Activated naive CD4-positive, alpha-beta T cell treated with anti-CD3 and anti-CD28 coated beads for 36 hours (primary cell): ENCODE measurements around the gene MAPT. TPM values are rescaled to one million over a fixed set of nuclear protein-coding genes. Genes with fewer than 3 reads are reported as not detected.
"Not testable (repeated sequence)": the region's sequence is repeated elsewhere in the genome, so short reads cannot be mapped to it uniquely, and the experiment has no call there.

Experiments used
- CTCF ChIA-PET: fragments of 350-600 bp; sonication (Branson Sonifier 250); formaldehyde crosslinking; loops from one replicate; lab custom pipeline; 2021; ENCODE audit warnings: antibody characterized with exemption; lab: Charles Lee
- DNase-seq: peaks from one replicate; pipeline ENCODE4 v3.0.0-alpha.2; 2020
- H3K27ac Mint-ChIP-seq: one replicate; pipeline ENCODE4 v1.8.0; 2021; ENCODE audit warnings: mild to moderate bottlenecking, mixed read lengths
- H3K27me3 Mint-ChIP-seq: one replicate; pipeline ENCODE4 v1.8.0; 2021; ENCODE audit warnings: low read depth, mixed read lengths
- H3K36me3 Mint-ChIP-seq: one replicate; pipeline ENCODE4 v1.8.0; 2021; ENCODE audit warnings: low read depth, mixed read lengths
- H3K4me1 Mint-ChIP-seq: one replicate; pipeline ENCODE4 v1.8.0; 2021; ENCODE audit warnings: low read depth, mixed read lengths
- H3K4me3 Mint-ChIP-seq: one replicate; pipeline ENCODE4 v1.8.0; 2021; ENCODE audit warnings: mild to moderate bottlenecking, moderate library complexity, mixed read lengths
- H3K9me3 Mint-ChIP-seq: one replicate; pipeline ENCODE4 v1.8.0; 2021; ENCODE audit warnings: mixed read lengths
- intact Hi-C: fragments of 100-400 bp; cut with micrococcal nuclease; formaldehyde crosslinking; loops from one replicate; pipeline ENCODE4 v1.15.1; 2023
- total RNA-seq, 2 experiments: library from RNA; stranded (reverse); gene quantifications; one replicate each; pipeline ENCODE4 v1.2.3, GENCODE V29; 2021

Gene MAPT
- total RNA-seq, 2 experiments from 2014 or later = 0.57 to 0.86 TPM

- CTCF ChIA-PET = interaction anchor here (0.6 to 3.4 kb wide), 26 partner anchors 11 to 606 kb away, joined by 3 to 13 read pairs (median 4); partner anchors contain the start of gene KANSL1
- H3K9me3 Mint-ChIP-seq = no peaks in the 10 kb centered on the region
- intact Hi-C loops = loop anchor here (1.0 kb wide), 3 partner anchors 42 to 211 kb away; partner anchors contain the start of gene KANSL1
- H3K27me3 Mint-ChIP-seq = no peaks in the 10 kb centered on the region
- H3K27ac Mint-ChIP-seq = no peak overlapping the region
- DNase-seq = peak; percentile 82
- no peaks in the 10 kb centered on the region for H3K4me1 Mint-ChIP-seq
- no peaks in the 10 kb centered on the region for H3K36me3 Mint-ChIP-seq
- no peak overlapping the region for H3K4me3 Mint-ChIP-seq
These were observed 108.1 kb downstream of the MAPT start for GRCh38 chr17:46002311-46002972.

DNA sequence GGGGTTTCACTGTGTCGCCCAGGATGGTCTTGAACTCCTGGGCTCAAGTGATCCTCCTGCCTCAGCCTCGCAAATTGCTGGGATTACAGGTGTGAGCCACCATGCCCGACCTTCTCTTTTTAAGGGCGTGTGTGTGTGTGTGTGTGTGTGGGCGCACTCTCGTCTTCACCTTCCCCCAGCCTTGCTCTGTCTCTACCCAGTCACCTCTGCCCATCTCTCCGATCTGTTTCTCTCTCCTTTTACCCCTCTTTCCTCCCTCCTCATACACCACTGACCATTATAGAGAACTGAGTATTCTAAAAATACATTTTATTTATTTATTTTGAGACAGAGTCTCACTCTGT lies 108.6 kb downstream of the MAPT start:
- CTCF ChIA-PET = interaction anchor here (0.6 to 3.4 kb wide), 15 partner anchors 10 to 266 kb away, joined by 3 to 13 read pairs (median 4); no protein-coding TSS in a partner anchor
- Mint-ChIP-seq H3K4me3 (no peak overlapping the region), H3K27me3 (no peaks in the 10 kb centered on the region), H3K27ac (no peak overlapping the region), H3K36me3 (no peaks in the 10 kb centered on the region), H3K4me1 (no peaks in the 10 kb centered on the region), H3K9me3 (no peaks in the 10 kb centered on the region)
- intact Hi-C loops = loop anchor here (1.0 kb wide), 3 partner anchors 41 to 210 kb away; partner anchors contain the start of gene KANSL1
- no peak for DNase-seq

DNA sequence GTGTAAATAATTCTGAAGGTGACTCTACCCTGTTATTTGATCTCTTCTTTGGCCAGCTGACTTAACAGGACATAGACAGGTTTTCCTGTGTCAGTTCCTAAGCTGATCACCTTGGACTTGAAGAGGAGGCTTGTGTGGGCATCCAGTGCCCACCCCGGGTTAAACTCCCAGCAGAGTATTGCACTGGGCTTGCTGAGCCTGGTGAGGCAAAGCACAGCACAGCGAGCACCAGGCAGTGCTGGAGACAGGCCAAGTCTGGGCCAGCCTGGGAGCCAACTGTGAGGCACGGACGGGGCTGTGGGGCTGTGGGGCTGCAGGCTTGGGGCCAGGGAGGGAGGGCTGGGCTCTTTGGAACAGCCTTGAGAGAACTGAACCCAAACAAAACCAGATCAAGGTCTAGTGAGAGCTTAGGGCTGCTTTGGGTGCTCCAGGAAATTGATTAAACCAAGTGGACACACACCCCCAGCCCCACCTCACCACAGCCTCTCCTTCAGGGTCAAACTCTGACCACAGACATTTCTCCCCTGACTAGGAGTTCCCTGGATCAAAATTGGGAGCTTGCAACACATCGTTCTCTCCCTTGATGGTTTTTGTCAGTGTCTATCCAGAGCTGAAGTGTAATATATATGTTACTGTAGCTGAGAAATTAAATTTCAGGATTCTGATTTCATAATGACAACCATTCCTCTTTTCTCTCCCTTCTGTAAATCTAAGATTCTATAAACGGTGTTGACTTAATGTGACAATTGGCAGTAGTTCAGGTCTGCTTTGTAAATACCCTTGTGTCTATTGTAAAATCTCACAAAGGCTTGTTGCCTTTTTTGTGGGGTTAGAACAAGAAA lies 109.8 kb downstream of the MAPT start:
- H3K27ac Mint-ChIP-seq = no peak overlapping the region
- no peaks in the 10 kb centered on the region for H3K9me3 Mint-ChIP-seq
- H3K4me1 Mint-ChIP-seq = no peaks in the 10 kb centered on the region
- CTCF ChIA-PET = interaction anchor here (0.6 to 3.4 kb wide), 9 partner anchors 13 to 265 kb away, joined by 3 to 13 read pairs (median 5); no protein-coding TSS in a partner anchor
- no peaks in the 10 kb centered on the region for H3K27me3 Mint-ChIP-seq
- no peaks in the 10 kb centered on the region for H3K36me3 Mint-ChIP-seq
- no peak overlapping the region for H3K4me3 Mint-ChIP-seq
- DNase-seq = no peak
- intact Hi-C loops = no loop called here

DNA sequence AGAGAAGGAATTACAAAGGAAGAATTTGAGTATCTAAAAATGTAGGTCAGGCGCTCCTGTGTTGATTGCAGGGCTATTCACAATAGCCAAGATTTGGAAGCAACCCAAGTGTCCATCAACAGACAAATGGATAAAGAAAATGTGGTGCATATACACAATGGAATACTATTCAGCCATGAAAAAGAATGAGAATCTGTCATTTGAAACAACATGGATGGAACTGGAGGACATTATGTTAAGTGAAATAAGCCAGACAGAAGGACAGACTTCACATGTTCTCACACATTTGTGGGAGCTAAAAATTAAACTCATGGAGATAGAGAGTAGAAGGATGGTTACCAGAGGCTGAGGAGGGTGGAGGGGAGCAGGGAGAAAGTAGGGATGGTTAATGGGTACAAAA lies 111.7 kb downstream of the MAPT start:
- H3K27ac Mint-ChIP-seq, H3K27me3 Mint-ChIP-seq, H3K4me1 Mint-ChIP-seq, H3K36me3 Mint-ChIP-seq, intact Hi-C loops, DNase-seq, H3K9me3 Mint-ChIP-seq, H3K4me3 Mint-ChIP-seq: not testable (repeated sequence)
- CTCF ChIA-PET = interaction anchor here (0.7 kb wide), 1 partner anchor 26 kb away, joined by 6 read pairs; no protein-coding TSS in a partner anchor

GRCh38 chr17:46007461-46007965 lies 113.2 kb downstream of the MAPT start:
- CTCF ChIA-PET = no interaction called here
- no peak overlapping the region for H3K27ac Mint-ChIP-seq
- H3K4me1 Mint-ChIP-seq = no peaks in the 10 kb centered on the region
- no peak overlapping the region for H3K4me3 Mint-ChIP-seq
- H3K9me3 Mint-ChIP-seq = no peaks in the 10 kb centered on the region
- H3K27me3 Mint-ChIP-seq = no peaks in the 10 kb centered on the region
- intact Hi-C loops = no loop called here
- no peaks in the 10 kb centered on the region for H3K36me3 Mint-ChIP-seq
- DNase-seq = no peak

- H3K4me1 Mint-ChIP-seq = no peaks in the 10 kb centered on the region
- intact Hi-C loops = no loop called here
- H3K36me3 Mint-ChIP-seq = no peaks in the 10 kb centered on the region
- no peak for DNase-seq
- H3K9me3 Mint-ChIP-seq = no peaks in the 10 kb centered on the region
- no peak overlapping the region for H3K4me3 Mint-ChIP-seq
- no peaks in the 10 kb centered on the region for H3K27me3 Mint-ChIP-seq
- no peak overlapping the region for H3K27ac Mint-ChIP-seq
- CTCF ChIA-PET = no interaction called here
These were observed 114.2 kb downstream of the MAPT start for GRCh38 chr17:46008591-46008990.

DNA sequence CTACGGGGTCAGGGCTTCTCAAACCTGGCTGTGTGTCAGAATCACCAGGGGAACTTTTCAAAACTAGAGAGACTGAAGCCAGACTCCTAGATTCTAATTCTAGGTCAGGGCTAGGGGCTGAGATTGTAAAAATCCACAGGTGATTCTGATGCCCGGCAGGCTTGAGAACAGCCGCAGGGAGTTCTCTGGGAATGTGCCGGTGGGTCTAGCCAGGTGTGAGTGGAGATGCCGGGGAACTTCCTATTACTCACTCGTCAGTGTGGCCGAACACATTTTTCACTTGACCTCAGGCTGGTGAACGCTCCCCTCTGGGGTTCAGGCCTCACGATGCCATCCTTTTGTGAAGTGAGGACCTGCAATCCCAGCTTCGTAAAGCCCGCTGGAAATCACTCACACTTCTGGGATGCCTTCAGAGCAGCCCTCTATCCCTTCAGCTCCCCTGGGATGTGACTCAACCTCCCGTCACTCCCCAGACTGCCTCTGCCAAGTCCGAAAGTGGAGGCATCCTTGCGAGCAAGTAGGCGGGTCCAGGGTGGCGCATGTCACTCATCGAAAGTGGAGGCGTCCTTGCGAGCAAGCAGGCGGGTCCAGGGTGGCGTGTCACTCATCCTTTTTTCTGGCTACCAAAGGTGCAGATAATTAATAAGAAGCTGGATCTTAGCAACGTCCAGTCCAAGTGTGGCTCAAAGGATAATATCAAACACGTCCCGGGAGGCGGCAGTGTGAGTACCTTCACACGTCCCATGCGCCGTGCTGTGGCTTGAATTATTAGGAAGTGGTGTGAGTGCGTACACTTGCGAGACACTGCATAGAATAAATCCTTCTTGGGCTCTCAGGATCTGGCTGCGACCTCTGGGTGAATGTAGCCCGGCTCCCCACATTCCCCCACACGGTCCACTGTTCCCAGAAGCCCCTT lies 115.6 kb downstream of the MAPT start:
- H3K4me1 Mint-ChIP-seq = no peaks in the 10 kb centered on the region
- CTCF ChIA-PET = no interaction called here

DNA sequence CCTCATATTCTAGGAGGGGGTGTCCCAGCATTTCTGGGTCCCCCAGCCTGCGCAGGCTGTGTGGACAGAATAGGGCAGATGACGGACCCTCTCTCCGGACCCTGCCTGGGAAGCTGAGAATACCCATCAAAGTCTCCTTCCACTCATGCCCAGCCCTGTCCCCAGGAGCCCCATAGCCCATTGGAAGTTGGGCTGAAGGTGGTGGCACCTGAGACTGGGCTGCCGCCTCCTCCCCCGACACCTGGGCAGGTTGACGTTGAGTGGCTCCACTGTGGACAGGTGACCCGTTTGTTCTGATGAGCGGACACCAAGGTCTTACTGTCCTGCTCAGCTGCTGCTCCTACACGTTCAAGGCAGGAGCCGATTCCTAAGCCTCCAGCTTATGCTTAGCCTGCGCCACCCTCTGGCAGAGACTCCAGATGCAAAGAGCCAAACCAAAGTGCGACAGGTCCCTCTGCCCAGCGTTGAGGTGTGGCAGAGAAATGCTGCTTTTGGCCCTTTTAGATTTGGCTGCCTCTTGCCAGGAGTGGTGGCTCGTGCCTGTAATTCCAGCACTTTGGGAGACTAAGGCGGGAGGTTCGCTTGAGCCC lies 116.3 kb downstream of the MAPT start:
- Mint-ChIP-seq H3K4me3 (no peak overlapping the region), H3K27ac (no peak overlapping the region), H3K9me3 (no peaks in the 10 kb centered on the region), H3K36me3 (no peaks in the 10 kb centered on the region), H3K4me1 (no peaks in the 10 kb centered on the region), H3K27me3 (no peaks in the 10 kb centered on the region)
- CTCF ChIA-PET = no interaction called here
- intact Hi-C loops = no loop called here
- no peak for DNase-seq

More for the DNA sequence above, 115.6 kb downstream of the MAPT start:
- no peak for DNase-seq
- intact Hi-C loops = no loop called here
- H3K27ac Mint-ChIP-seq = no peak overlapping the region
- no peak overlapping the region for H3K4me3 Mint-ChIP-seq
- H3K27me3 Mint-ChIP-seq = no peaks in the 10 kb centered on the region
- H3K36me3 Mint-ChIP-seq = no peaks in the 10 kb centered on the region
- H3K9me3 Mint-ChIP-seq = no peaks in the 10 kb centered on the region

DNA sequence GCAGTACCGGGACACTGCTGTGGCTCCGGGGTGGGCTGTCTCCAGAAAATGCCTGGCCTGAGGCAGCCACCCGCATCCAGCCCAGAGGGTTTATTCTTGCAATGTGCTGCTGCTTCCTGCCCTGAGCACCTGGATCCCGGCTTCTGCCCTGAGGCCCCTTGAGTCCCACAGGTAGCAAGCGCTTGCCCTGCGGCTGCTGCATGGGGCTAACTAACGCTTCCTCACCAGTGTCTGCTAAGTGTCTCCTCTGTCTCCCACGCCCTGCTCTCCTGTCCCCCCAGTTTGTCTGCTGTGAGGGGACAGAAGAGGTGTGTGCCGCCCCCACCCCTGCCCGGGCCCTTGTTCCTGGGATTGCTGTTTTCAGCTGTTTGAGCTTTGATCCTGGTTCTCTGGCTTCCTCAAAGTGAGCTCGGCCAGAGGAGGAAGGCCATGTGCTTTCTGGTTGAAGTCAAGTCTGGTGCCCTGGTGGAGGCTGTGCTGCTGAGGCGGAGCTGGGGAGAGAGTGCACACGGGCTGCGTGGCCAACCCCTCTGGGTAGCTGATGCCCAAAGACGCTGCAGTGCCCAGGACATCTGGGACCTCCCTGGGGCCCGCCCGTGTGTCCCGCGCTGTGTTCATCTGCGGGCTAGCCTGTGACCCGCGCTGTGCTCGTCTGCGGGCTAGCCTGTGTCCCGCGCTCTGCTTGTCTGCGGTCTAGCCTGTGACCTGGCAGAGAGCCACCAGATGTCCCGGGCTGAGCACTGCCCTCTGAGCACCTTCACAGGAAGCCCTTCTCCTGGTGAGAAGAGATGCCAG lies 117.6 kb downstream of the MAPT start:
- intact Hi-C loops = no loop called here
- H3K27ac Mint-ChIP-seq = no peak overlapping the region
- H3K4me1 Mint-ChIP-seq = no peaks in the 10 kb centered on the region
- H3K9me3 Mint-ChIP-seq = no peaks in the 10 kb centered on the region
- H3K27me3 Mint-ChIP-seq = no peaks in the 10 kb centered on the region
- DNase-seq = no peak
- no peak overlapping the region for H3K4me3 Mint-ChIP-seq
- CTCF ChIA-PET = no interaction called here
- no peaks in the 10 kb centered on the region for H3K36me3 Mint-ChIP-seq

- Mint-ChIP-seq H3K9me3 (no peaks in the 10 kb centered on the region), H3K27me3 (no peaks in the 10 kb centered on the region), H3K4me3 (no peak overlapping the region), H3K27ac (no peak overlapping the region), H3K36me3 (no peaks in the 10 kb centered on the region), H3K4me1 (no peaks in the 10 kb centered on the region)
- intact Hi-C loops = no loop called here
- CTCF ChIA-PET = interaction anchor here (2.0 kb wide), 1 partner anchor 10 kb away, joined by 6 read pairs; no protein-coding TSS in a partner anchor
- no peak for DNase-seq
These were observed 118.2 kb downstream of the MAPT start for GRCh38 chr17:46012506-46013079.

DNA sequence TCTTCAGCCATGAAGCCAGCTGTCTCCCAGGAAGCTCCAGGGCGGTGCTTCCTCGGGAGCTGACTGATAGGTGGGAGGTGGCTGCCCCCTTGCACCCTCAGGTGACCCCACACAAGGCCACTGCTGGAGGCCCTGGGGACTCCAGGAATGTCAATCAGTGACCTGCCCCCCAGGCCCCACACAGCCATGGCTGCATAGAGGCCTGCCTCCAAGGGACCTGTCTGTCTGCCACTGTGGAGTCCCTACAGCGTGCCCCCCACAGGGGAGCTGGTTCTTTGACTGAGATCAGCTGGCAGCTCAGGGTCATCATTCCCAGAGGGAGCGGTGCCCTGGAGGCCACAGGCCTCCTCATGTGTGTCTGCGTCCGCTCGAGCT lies 118.8 kb downstream of the MAPT start:
- Mint-ChIP-seq H3K4me1 (no peaks in the 10 kb centered on the region), H3K4me3 (no peak overlapping the region), H3K27me3 (no peaks in the 10 kb centered on the region), H3K9me3 (no peaks in the 10 kb centered on the region), H3K27ac (no peak overlapping the region), H3K36me3 (no peaks in the 10 kb centered on the region)
- intact Hi-C loops = no loop called here
- CTCF ChIA-PET = interaction anchor here (0.5 to 2.0 kb wide), 2 partner anchors 11 to 173 kb away, joined by 3 to 6 read pairs; no protein-coding TSS in a partner anchor
- no peak for DNase-seq
